ENCODE data around the gene TRIM39. TPM values are rescaled to one million over a fixed set of nuclear protein-coding genes. Genes with fewer than 3 reads are reported as not detected.
"Not testable (repeated sequence)": the region's sequence is repeated elsewhere in the genome, so short reads cannot be mapped to it uniquely, and the experiment has no call there.

TRIM39 gene
- polyA plus RNA-seq, 3 donors, result 3.5 to 16.3 (median 3.6) TPM

DNA sequence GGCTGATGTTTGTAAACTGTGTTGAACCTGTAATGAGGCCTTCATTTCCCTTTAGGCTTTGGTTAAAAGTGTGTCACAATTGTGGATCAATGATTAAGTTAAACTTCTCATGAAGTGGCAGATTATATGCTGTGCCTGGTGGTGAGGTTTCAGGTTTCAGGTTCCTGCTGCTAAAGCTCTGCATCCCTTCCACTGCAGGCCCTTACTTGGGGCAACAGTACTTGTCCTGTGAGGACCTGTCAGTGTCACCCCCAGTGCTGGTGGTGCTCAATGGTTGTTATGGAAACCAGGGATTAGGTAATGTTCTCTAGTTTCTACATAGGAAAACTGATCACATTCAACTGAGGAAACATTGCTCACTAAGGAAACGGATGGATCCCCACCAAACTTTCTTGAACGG, 36.7 kb downstream of the TRIM39 start:
- TF ChIP-seq, protein P1, sequence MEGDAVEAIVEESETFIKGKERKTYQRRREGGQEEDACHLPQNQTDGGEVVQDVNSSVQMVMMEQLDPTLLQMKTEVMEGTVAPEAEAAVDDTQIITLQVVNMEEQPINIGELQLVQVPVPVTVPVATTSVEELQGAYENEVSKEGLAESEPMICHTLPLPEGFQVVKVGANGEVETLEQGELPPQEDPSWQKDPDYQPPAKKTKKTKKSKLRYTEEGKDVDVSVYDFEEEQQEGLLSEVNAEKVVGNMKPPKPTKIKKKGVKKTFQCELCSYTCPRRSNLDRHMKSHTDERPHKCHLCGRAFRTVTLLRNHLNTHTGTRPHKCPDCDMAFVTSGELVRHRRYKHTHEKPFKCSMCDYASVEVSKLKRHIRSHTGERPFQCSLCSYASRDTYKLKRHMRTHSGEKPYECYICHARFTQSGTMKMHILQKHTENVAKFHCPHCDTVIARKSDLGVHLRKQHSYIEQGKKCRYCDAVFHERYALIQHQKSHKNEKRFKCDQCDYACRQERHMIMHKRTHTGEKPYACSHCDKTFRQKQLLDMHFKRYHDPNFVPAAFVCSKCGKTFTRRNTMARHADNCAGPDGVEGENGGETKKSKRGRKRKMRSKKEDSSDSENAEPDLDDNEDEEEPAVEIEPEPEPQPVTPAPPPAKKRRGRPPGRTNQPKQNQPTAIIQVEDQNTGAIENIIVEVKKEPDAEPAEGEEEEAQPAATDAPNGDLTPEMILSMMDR (IDR thresholded peaks at IDR 0.05), result no peak

DNA sequence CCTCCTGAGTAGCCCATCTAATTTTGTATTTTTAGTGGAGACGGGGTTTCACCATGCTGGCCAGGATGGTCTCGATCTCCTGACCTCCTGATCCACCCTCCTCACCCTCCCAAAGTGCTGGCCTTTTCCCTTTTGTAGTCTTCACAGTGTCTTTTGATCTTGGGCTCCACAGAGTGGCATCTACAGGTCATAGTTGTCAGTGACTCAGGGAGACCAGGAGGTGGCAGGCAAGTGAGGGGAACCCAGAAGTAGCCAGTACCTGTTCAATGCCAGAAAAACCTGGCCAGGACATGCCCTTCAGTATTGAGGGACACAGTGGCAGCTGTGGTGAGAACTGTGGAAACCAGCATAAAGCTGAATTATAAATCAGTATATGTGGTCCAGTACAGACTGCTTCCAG, 37.9 kb downstream of the TRIM39 start:
- Histone ChIP-seq H3K27me3 (ENCODE audit: control insufficient read depth in 2 of 2, insufficient read depth in 2 of 2, low read length in 2 of 2) (peaks cover 65 to 73% of the 10 kb centered on the region in 2 donors), H4K20me1 (ENCODE audit: insufficient read depth, low read length) (no peaks in the 10 kb centered on the region), H3K9ac (ENCODE audit: insufficient read depth, low read length, poor library complexity, severe bottlenecking) (no peak overlapping the region), H3K79me2 (ENCODE audit: insufficient read depth, low read length) (no peaks in the 10 kb centered on the region), H3K4me3 (replicated peaks in 1 of 3; ENCODE audit: low read depth in 2 of 3, low read length in 3 of 3) (no peak overlapping the region), H3K36me3 (replicated peaks in 1 of 2; ENCODE audit: control insufficient read depth in 1 of 2, insufficient read depth in 2 of 2, low read length in 2 of 2) (no peaks in the 10 kb centered on the region), H3K4me1 (ENCODE audit: control insufficient read depth in 1 of 2, insufficient read depth in 2 of 2, low read length in 2 of 2) (no peaks in the 10 kb centered on the region), H2AFZ (ENCODE audit: insufficient read depth, low read depth, low read length, poor library complexity, severe bottlenecking) (no peak overlapping the region), H3K4me2 (replicated peaks; ENCODE audit: extremely low read depth, low read length, poor library complexity, severe bottlenecking) (no peak overlapping the region), H3K27ac (ENCODE audit: low read depth in 1 of 2, low read length in 2 of 2) (no peak overlapping the region), H3K9me3 (replicated peaks in 1 of 2; ENCODE audit: control insufficient read depth in 1 of 2, insufficient read depth in 1 of 2, low read length in 2 of 2) (no peaks in the 10 kb centered on the region)
- Mint-ChIP-seq H3K4me3 (no peak overlapping the region), H3K27ac (no peak overlapping the region), H3K36me3 (no peaks in the 10 kb centered on the region), H3K4me1 (peaks cover 2% of the 10 kb centered on the region), H3K27me3 (ENCODE audit: low read depth in 3 of 3) (peaks cover 50 to 69% (median 58%) of the 10 kb centered on the region in 3 donors), H3K9me3 (peaks cover 0 to 10% (median 2%) of the 10 kb centered on the region in 7 donors)
- no peak for DNase-seq
- TF ChIP-seq, protein P1 (IDR thresholded peaks at IDR 0.05), result no peak
- no CpG with 5 or more reads among the region's 2 CpGs for WGBS (ENCODE audit: insufficient coverage)
- intact Hi-C loops (cut with micrococcal nuclease), result no loop called here

More for the DNA sequence above, 36.7 kb downstream of the TRIM39 start:
- Histone ChIP-seq H3K36me3 (replicated peaks in 1 of 2; ENCODE audit: control insufficient read depth in 1 of 2, insufficient read depth in 2 of 2, low read length in 2 of 2) (no peaks in the 10 kb centered on the region), H3K27ac (ENCODE audit: low read depth in 1 of 2, low read length in 2 of 2) (no peak overlapping the region), H3K9ac (ENCODE audit: insufficient read depth, low read length, poor library complexity, severe bottlenecking) (no peak overlapping the region), H2AFZ (ENCODE audit: insufficient read depth, low read depth, low read length, poor library complexity, severe bottlenecking) (no peak overlapping the region), H3K9me3 (replicated peaks in 1 of 2; ENCODE audit: control insufficient read depth in 1 of 2, insufficient read depth in 1 of 2, low read length in 2 of 2) (no peaks in the 10 kb centered on the region), H3K79me2 (ENCODE audit: insufficient read depth, low read length) (no peaks in the 10 kb centered on the region), H3K27me3 (ENCODE audit: control insufficient read depth in 2 of 2, insufficient read depth in 2 of 2, low read length in 2 of 2) (peaks cover 75 to 83% of the 10 kb centered on the region in 2 donors), H3K4me1 (ENCODE audit: control insufficient read depth in 1 of 2, insufficient read depth in 2 of 2, low read length in 2 of 2) (no peaks in the 10 kb centered on the region), H3K4me3 (replicated peaks in 1 of 3; ENCODE audit: low read depth in 2 of 3, low read length in 3 of 3) (no peak overlapping the region), H3K4me2 (replicated peaks; ENCODE audit: extremely low read depth, low read length, poor library complexity, severe bottlenecking) (no peak overlapping the region), H4K20me1 (ENCODE audit: insufficient read depth, low read length) (no peaks in the 10 kb centered on the region)
- H3K4me1 Mint-ChIP-seq, result peaks cover 2% of the 10 kb centered on the region
- no peaks in the 10 kb centered on the region for H3K36me3 Mint-ChIP-seq
- H3K9me3 Mint-ChIP-seq, result peaks cover 0 to 10% (median under 1%) of the 10 kb centered on the region in 7 donors
- intact Hi-C loops (cut with micrococcal nuclease), result no loop called here
- peaks cover 52 to 69% (median 64%) of the 10 kb centered on the region in 3 donors for H3K27me3 Mint-ChIP-seq (ENCODE audit: low read depth in 3 of 3)
- H3K27ac Mint-ChIP-seq, result no peak overlapping the region
- H3K4me3 Mint-ChIP-seq, result no peak overlapping the region
- 88% methylated on average over 2 of the region's 2 CpGs for WGBS (ENCODE audit: insufficient coverage)
- DNase-seq, result no peak

DNA sequence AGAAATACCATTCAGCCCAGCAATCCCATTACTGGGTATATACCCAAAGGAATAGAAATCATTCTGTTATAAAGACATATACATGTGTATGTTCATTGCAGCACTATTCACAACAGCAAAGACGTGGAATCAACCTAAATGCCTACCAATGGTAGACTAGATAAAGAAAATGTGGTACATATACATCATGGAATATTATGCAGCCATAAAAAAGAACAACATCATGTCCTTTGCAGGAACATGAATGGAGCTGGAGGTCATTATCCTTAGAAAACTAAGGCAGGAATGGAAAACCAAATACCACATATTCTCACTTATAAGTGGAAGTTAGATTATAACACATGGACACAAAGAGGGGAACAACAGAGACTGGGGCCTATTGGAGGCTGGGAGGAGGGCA, 42.6 kb downstream of the TRIM39 start:
- H3K9me3 ChIP-seq (replicated peaks in 1 of 2; ENCODE audit: control insufficient read depth in 1 of 2, insufficient read depth in 1 of 2, low read length in 2 of 2); H3K4me1 Mint-ChIP-seq; H3K4me2 ChIP-seq (replicated peaks; ENCODE audit: extremely low read depth, low read length, poor library complexity, severe bottlenecking); H3K36me3 ChIP-seq (replicated peaks in 1 of 2; ENCODE audit: control insufficient read depth in 1 of 2, insufficient read depth in 2 of 2, low read length in 2 of 2); H3K4me3 ChIP-seq (replicated peaks in 1 of 3; ENCODE audit: low read depth in 2 of 3, low read length in 3 of 3); H2AFZ ChIP-seq (ENCODE audit: insufficient read depth, low read depth, low read length, poor library complexity, severe bottlenecking); H3K27ac Mint-ChIP-seq; H3K4me3 Mint-ChIP-seq; H4K20me1 ChIP-seq (ENCODE audit: insufficient read depth, low read length); H3K4me1 ChIP-seq (ENCODE audit: control insufficient read depth in 1 of 2, insufficient read depth in 2 of 2, low read length in 2 of 2); DNase-seq; H3K9ac ChIP-seq (ENCODE audit: insufficient read depth, low read length, poor library complexity, severe bottlenecking); H3K79me2 ChIP-seq (ENCODE audit: insufficient read depth, low read length); H3K27ac ChIP-seq (ENCODE audit: low read depth in 1 of 2, low read length in 2 of 2); H3K9me3 Mint-ChIP-seq; intact Hi-C loops (cut with micrococcal nuclease); H3K36me3 Mint-ChIP-seq: not testable (repeated sequence)
- peaks cover 34 to 36% of the 10 kb centered on the region in 2 donors for H3K27me3 ChIP-seq (ENCODE audit: control insufficient read depth in 2 of 2, insufficient read depth in 2 of 2, low read length in 2 of 2)
- WGBS (ENCODE audit: insufficient coverage), result no CpG with 5 or more reads among the region's 1 CpG
- peaks cover 32 to 51% (median 34%) of the 10 kb centered on the region in 3 donors for H3K27me3 Mint-ChIP-seq (ENCODE audit: low read depth in 3 of 3)
